ENCODE data around the gene HIP1. TPM values are rescaled to one million over a fixed set of nuclear protein-coding genes. Genes with fewer than 3 reads are reported as not detected.
"Not testable (repeated sequence)": the region's sequence is repeated elsewhere in the genome, so short reads cannot be mapped to it uniquely, and the experiment has no call there.

Gene HIP1
- total RNA-seq, 2 experiments from 2014 or later: 2.1 to 2.3 TPM

DNA sequence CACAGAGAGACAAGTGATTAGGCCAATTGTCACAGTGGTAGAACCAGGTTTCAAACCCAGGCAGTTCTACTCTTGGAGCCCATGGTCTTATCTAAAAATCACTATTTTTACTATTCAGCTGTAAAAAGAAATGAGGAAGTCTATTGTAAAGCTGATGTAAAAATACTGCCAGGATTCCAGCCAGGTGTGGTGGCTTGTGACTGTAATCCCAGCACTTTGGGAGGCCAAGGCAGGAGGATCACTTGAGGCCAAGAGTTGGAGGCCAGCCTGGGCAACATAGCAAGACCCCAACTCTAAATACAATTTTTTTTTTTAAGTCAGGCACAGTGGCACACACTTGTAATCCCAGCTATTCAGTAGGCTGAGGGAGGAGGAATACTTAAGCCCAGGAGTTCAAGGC is 40.4 kb downstream of the HIP1 start:
- Mint-ChIP-seq H3K27ac (no peak overlapping the region), H3K27me3 (ENCODE audit: low read depth) (no peaks in the 10 kb centered on the region), H3K36me3 (ENCODE audit: low read depth) (no peaks in the 10 kb centered on the region), H3K4me3 (no peak overlapping the region), H3K9me3 (no peaks in the 10 kb centered on the region), H3K4me1 (ENCODE audit: low read depth) (no peaks in the 10 kb centered on the region)
- no peak for DNase-seq
- CTCF ChIA-PET: no interaction called here
- intact Hi-C loops (cut with micrococcal nuclease): no loop called here

DNA sequence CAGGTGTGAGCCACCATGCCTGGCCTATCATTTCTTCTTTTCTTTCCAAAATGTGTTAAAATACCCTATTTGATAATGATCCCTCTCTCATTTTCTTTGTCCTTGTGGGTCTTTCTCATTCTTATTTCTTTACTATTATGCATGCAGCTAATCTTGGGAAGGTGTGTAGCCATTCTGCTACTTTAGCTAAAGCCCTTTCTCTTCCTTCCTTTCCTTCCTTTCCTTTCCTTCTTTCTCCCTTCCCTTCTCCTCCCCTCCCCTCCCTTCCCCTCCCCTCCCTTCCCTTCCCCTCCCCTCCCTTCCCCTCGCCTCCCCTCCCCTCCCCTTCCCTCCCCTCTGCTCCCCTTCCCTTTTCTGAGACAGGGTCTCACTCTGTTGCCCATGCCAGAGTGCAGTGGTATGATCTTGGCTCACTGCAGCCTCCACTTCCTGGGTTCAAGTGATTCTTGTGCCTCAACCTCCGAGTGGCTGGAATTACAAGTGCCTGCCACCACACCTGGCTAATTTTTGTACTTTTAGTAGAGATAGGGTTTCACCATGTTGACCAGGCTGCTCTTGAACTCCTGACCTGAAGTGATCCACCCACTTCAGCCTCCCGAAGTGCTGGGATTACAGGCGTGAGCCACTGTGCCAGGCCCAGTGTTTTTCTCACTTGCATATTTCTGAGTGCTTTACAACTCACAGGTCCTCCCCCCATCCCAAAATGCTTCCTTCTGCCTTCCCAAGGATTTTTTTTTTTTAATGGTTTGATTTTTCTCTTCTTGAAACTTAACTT is 42.3 kb downstream of the HIP1 start:
- H3K27me3 Mint-ChIP-seq (ENCODE audit: low read depth): no peaks in the 10 kb centered on the region
- H3K27ac Mint-ChIP-seq: no peak overlapping the region
- H3K9me3 Mint-ChIP-seq: no peaks in the 10 kb centered on the region
- intact Hi-C loops (cut with micrococcal nuclease): no loop called here
- CTCF ChIA-PET: no interaction called here
- DNase-seq: no peak
- no peaks in the 10 kb centered on the region for H3K4me1 Mint-ChIP-seq (ENCODE audit: low read depth)
- no peak overlapping the region for H3K4me3 Mint-ChIP-seq
- no peaks in the 10 kb centered on the region for H3K36me3 Mint-ChIP-seq (ENCODE audit: low read depth)

DNA sequence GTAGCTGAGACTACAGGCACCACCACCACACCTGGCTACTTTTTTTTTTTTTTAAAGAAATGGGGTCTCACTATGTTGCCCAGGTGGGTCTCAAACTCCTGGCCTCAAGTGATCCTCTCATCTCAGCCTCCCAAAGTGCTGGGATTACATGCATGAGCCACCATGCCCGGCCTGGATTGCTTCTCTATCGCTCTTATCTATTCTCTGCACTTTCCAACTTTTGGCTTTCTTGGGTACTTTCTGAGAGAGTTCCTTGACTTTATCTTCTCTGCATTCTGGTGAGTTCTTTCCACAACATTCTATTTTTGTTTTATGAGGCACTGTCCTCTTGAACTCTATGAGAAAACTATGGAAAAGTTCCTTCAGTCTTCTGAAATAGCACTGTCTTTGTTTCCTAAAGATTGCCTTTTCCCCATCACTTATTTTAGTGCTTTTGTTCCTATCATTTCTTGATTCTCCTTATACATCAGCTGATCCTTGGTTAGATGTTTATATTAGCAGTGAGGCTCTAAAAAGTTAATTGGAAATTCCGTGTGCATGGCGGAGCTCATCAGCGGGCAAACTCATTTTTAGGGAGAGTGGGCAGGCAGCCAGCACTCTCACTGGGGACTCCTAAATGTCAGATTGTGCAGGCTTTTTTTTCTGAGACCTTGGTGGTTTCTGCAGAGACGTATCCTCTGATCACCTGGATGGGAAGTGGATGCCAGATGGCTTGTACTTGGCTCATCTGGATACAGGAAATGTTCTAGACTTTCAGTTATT is 43.9 kb downstream of the HIP1 start:
- no peak for DNase-seq
- Mint-ChIP-seq H3K27me3 (ENCODE audit: low read depth) (no peaks in the 10 kb centered on the region), H3K4me1 (ENCODE audit: low read depth) (no peaks in the 10 kb centered on the region), H3K27ac (no peak overlapping the region), H3K9me3 (no peaks in the 10 kb centered on the region), H3K36me3 (ENCODE audit: low read depth) (no peaks in the 10 kb centered on the region), H3K4me3 (no peak overlapping the region)
- CTCF ChIA-PET: no interaction called here
- intact Hi-C loops (cut with micrococcal nuclease): no loop called here

DNA sequence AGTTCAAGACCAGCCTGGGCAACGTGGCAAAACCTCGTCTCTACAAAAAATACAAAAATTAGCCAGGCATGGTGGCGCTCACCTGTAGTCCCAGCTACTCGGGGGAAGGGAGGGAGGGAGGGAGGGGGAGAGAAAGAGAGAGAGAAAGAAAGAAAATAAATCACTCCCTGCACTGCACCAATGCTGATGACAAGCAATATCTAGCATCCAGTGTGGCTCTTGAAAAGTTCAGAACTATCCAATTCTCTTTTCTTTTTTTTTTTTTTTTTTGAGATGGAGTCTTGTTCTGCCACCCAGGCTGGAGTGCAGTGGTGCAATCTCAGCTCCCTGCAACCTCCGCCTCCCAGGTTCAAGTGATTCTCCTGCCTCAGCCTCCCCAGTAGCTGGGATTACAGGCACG is 45.1 kb downstream of the HIP1 start:
- H3K27me3 Mint-ChIP-seq (ENCODE audit: low read depth); H3K9me3 Mint-ChIP-seq; CTCF ChIA-PET; intact Hi-C loops (cut with micrococcal nuclease); H3K36me3 Mint-ChIP-seq (ENCODE audit: low read depth); DNase-seq; H3K27ac Mint-ChIP-seq; H3K4me3 Mint-ChIP-seq; H3K4me1 Mint-ChIP-seq (ENCODE audit: low read depth): not testable (repeated sequence)

DNA sequence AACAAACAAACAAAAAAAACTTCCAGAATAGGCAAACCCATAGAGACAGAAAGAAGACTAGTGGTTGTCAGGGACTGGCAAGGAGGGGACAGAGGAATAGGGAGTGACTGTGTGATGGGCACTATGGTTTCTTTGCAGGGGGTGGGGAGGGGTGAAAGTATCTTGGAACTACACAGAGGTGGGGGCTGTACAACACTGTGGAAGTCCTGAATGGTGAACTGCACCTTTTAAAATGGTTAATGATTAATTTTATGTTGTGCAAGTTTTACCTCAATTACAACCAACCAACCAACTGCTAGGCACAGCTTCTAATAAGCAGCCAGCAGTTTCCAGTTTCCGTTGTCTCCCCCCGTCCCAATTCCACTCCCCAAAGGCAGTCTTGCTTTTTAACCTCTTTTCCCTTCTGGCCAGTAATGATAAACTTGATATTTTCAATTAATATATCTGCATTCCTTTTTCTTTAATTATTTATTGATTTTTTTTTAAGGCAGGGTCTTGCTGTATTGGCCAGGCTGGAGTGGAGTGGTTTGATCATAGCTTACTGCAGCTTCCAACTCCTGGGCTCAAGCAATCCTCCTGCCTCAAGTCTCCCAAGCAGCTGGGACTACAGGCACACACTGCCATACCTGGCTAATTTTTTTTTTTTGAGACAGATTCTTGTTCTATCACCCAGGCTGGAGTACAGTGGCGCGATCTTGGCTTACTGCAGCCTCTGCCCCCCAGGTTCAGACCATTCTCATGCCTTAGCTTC is 46.8 kb downstream of the HIP1 start:
- H3K9me3 Mint-ChIP-seq: no peaks in the 10 kb centered on the region
- H3K4me1 Mint-ChIP-seq (ENCODE audit: low read depth): no peaks in the 10 kb centered on the region
- peaks cover 6% of the 10 kb centered on the region for H3K27me3 Mint-ChIP-seq (ENCODE audit: low read depth)
- DNase-seq: no peak
- intact Hi-C loops (cut with micrococcal nuclease): no loop called here
- CTCF ChIA-PET: no interaction called here
- no peaks in the 10 kb centered on the region for H3K36me3 Mint-ChIP-seq (ENCODE audit: low read depth)
- no peak overlapping the region for H3K4me3 Mint-ChIP-seq
- H3K27ac Mint-ChIP-seq: no peak overlapping the region

DNA sequence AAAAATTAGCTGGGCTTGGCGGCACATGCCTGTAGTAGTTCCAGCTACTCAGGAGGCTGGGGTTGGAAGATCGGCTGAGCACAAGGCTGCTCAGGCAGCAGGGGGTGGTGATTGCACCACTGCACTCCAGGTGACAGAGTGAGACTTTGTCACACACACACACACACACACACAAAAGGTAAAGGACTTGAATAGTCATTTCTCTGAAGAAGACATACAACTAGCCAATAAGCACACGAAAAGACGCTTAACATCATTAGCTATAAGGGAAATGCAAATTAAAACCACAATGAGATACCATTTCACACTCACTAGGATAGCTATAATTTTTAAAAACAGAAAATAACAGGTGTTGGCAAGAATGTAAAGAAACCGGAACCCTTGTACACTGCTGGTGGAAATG is 48.6 kb downstream of the HIP1 start:
- Mint-ChIP-seq H3K4me3 (no peak overlapping the region), H3K27ac (no peak overlapping the region), H3K9me3 (no peaks in the 10 kb centered on the region), H3K4me1 (ENCODE audit: low read depth) (no peaks in the 10 kb centered on the region), H3K36me3 (ENCODE audit: low read depth) (no peaks in the 10 kb centered on the region), H3K27me3 (ENCODE audit: low read depth) (peaks cover 8% of the 10 kb centered on the region)
- CTCF ChIA-PET: no interaction called here
- intact Hi-C loops (cut with micrococcal nuclease): no loop called here
- DNase-seq: no peak

DNA sequence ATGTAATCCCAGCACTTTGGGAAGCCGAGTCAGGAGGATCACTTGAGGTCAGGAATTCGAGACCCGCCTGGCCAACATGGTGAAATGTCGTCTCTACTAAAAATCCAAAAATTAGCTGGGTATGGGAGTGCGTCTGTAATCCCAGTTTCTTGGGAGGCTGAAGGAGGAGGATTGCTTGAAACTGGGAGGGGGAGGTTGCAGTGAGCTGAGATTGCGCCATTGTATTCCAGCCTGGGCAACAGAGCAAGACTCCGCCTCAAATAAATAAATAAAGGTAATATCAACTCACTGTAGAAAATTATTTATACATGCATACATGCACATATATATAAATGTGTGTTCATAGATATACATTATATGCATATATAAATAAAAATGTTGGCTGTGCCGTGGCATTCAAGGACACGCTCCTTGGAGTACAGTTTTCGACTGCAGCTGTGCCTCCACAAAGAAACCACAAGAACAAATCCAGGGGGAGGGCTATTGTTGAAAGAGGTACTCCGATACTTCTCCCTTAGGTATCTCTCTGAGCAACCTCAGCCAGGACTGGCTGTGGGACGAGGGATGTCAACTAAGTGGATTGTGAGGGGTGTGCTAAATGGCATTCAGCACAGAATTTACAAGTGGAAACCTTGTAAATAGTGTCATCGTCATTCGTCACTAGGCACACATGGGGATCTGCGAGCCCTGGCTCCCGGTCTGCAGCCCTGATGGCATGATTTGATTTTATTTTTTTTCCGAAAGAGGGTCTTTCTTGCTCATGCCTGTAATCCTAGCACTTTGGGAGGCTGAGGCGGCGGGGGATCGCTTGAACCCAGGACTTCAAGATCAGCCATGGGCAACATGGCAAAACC is 49.3 kb downstream of the HIP1 start:
- Mint-ChIP-seq H3K4me1 (ENCODE audit: low read depth) (no peaks in the 10 kb centered on the region), H3K36me3 (ENCODE audit: low read depth) (no peaks in the 10 kb centered on the region), H3K4me3 (no peak overlapping the region), H3K27me3 (ENCODE audit: low read depth) (peaks cover 8% of the 10 kb centered on the region), H3K9me3 (no peaks in the 10 kb centered on the region), H3K27ac (no peak overlapping the region)
- CTCF ChIA-PET: no interaction called here
- no peak for DNase-seq
- intact Hi-C loops (cut with micrococcal nuclease): no loop called here

DNA sequence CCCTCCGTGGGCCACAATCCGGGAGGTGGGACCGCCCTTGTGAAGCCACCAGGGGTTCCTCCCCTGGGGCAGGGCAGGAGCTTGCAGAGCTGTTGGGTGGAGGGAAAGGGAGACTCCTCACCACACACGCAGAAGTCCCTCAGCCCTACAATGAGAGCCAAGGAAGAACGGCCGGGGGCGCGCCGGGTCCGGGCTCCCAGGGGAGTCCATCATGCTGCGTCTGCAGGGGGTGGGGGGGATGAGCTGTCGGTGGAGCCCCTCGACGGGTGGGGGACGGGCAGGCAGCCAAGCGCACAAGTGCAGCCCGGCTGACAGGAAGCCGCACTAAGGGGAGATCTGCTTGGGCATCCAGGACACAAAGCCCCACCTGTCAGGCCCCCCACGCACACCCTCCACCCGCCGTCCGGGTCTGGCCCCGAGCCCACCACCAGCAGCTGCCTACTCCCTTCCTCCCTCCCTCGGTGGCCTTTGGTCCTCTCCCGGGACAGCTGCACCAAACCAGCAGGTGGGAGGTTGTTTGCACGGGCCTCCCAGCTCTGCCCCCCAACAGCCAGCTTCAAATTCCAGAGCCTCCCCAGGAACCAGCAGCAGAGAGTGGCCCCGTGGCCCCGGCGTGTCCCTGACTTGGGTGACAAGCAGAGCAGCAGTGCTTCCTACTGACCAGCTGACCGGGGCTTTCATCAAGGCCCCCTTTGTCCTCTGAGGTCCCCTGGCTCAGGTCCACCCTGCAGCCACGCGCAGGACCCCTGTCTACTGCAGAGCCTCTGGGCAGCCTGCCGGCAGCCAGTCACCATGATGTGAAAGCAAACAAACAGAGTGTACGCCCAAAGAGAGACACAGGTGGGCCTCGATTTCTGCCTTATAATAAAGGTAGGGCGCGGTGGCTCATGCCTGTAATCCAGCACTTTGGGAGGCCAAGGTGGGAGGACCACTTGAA is 50.3 kb downstream of the HIP1 start:
- no peaks in the 10 kb centered on the region for H3K36me3 Mint-ChIP-seq (ENCODE audit: low read depth)
- CTCF ChIA-PET: no interaction called here
- no peaks in the 10 kb centered on the region for H3K9me3 Mint-ChIP-seq
- no peak overlapping the region for H3K4me3 Mint-ChIP-seq
- no peaks in the 10 kb centered on the region for H3K4me1 Mint-ChIP-seq (ENCODE audit: low read depth)
- intact Hi-C loops (cut with micrococcal nuclease): no loop called here
- DNase-seq: no peak
- peaks cover 8% of the 10 kb centered on the region for H3K27me3 Mint-ChIP-seq (ENCODE audit: low read depth)
- H3K27ac Mint-ChIP-seq: no peak overlapping the region

DNA sequence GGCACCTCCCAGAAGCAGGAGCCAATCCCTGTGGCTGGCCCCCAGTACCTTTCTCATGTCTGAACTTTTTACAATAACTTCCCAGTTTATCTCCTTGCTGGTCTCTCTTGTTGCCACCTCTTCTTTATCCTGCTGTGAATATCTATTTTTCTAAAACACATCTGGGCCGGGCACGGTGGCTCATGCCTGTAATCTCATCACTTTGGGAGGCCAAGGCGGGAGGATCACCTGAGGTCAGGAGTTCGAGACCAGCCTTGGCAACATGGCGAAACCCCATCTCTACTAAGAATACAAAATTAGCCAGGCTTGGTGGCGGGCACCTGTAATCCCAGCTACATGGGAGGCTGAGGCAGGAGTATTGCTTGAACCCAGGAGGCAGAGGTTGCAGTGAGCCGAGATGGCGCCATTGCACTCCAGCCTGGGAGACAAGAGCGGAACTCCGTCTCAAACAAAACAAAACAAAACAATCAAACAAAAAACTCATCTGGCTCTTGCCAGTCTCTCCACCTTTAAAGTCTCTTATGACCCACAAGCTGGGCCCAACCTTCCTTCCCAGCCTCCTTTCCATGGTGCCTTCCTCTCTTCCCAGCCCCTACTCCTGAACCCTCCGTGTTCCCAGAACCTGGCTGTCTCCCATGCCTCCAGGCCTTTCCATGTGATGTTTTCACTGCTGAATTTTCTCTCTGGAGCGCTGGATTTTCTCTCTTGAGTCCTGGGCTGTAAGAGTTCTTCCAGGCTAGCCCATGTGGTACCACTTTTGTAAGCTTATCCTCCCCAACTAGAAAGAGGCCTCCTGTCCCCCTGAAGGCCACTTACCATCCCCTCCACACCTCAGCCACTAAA is 51.3 kb downstream of the HIP1 start:
- H3K27me3 Mint-ChIP-seq (ENCODE audit: low read depth): peaks cover 8% of the 10 kb centered on the region
- no peak overlapping the region for H3K4me3 Mint-ChIP-seq
- intact Hi-C loops (cut with micrococcal nuclease): no loop called here
- no peak overlapping the region for H3K27ac Mint-ChIP-seq
- H3K9me3 Mint-ChIP-seq: no peaks in the 10 kb centered on the region
- no peak for DNase-seq
- H3K4me1 Mint-ChIP-seq (ENCODE audit: low read depth): no peaks in the 10 kb centered on the region
- no peaks in the 10 kb centered on the region for H3K36me3 Mint-ChIP-seq (ENCODE audit: low read depth)
- CTCF ChIA-PET: no interaction called here

DNA sequence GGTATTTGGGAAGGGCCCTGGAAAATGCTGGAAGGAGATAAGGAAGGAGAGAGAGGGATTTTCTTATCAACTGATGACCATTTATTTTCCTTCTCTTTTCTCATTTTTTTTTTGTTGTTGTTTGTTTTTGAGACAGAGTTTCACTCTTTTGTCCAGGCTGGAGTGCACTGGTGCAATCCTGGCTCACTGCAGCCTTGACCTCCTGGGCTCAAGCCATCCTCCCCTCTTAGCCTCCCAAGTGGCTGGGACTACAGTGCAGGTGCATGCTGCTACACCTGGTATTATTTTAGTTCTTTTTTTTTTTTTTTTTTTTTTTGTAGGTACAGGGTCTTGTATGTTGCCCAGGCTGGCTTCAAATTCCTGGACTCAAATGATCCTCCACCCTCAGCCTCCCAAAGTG is 52.2 kb downstream of the HIP1 start:
- Mint-ChIP-seq H3K27ac (no peak overlapping the region), H3K4me3 (no peak overlapping the region), H3K27me3 (ENCODE audit: low read depth) (peaks cover 8% of the 10 kb centered on the region), H3K4me1 (ENCODE audit: low read depth) (no peaks in the 10 kb centered on the region), H3K36me3 (ENCODE audit: low read depth) (no peaks in the 10 kb centered on the region), H3K9me3 (no peaks in the 10 kb centered on the region)
- CTCF ChIA-PET: interaction anchor here (0.6 kb wide), 1 partner anchor 982 kb away, joined by 4 read pairs; no protein-coding TSS in a partner anchor
- DNase-seq: no peak
- intact Hi-C loops (cut with micrococcal nuclease): no loop called here

DNA sequence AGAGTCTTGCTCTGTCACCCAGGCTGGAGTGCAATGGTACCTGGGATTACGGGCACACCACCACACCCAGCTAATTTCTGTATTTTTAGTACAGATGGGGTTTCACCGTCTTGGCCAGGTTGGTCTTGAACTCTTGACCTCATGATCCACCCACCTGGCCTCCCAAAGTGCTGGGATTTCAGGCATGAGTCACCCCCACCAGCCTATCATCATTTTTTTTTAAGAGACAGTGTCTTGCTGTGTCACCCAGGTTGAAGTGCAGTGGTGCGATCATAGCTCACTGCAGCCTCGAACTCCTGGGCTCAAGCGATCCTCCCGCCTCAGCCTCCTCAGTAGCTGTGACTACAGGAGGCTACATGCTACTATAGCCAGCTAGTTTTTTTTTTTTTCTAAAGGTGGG is 56.7 kb downstream of the HIP1 start:
- DNase-seq; H3K4me1 Mint-ChIP-seq (ENCODE audit: low read depth); H3K36me3 Mint-ChIP-seq (ENCODE audit: low read depth); H3K27me3 Mint-ChIP-seq (ENCODE audit: low read depth); H3K9me3 Mint-ChIP-seq; intact Hi-C loops (cut with micrococcal nuclease); H3K4me3 Mint-ChIP-seq; H3K27ac Mint-ChIP-seq: not testable (repeated sequence)
- CTCF ChIA-PET: interaction anchor here (0.6 kb wide), 1 partner anchor 17 kb away, joined by 3 read pairs; no protein-coding TSS in a partner anchor
